HepG2 (cell line): ENCODE measurements around the gene KCNK10. TPM values are rescaled to one million over a fixed set of nuclear protein-coding genes. Genes with fewer than 3 reads are reported as not detected.

Experiments used
- ATAC-seq: fragments of 200-7000 bp; cut with Tn5 transposase; 3 replicates; pipeline ENCODE4 v1.9.1; 2020; ENCODE audit warnings: mild to moderate bottlenecking, moderate library complexity
- BruUV-seq: library from RNA; stranded (reverse); fragments of 400-500 nt; replicated peaks from 2 replicates; lab custom pipeline; 2021; lab: Mats Ljungman, UMichigan
- CTCF ChIA-PET: fragments of 300-600 bp; formaldehyde crosslinking; extraction: SDS; loops from one replicate; lab custom pipeline; 2021; ENCODE audit warnings: low total read pairs, inconsistent platforms, low intra/inter-chr PET ratio; lab: Yijun Ruan, JAX
- POLR2A ChIA-PET: fragments of 350-600 bp; sonication (Branson Sonifier 250); formaldehyde crosslinking; loops from one replicate; lab custom pipeline; 2020; ENCODE audit warnings: antibody characterized with exemption, inconsistent platforms; lab: Yijun Ruan, JAX
- DNase-seq: peaks from one replicate; pipeline ENCODE4 v3.0.0-alpha.2; 2015; ENCODE audit warnings: low spot score
- FAIRE-seq: peaks from 3 replicates; lab custom pipeline; 2011; peaks lifted over from hg19 to GRCh38; lab: Jason Lieb, UNC
- H2AFZ ChIP-seq: one replicate; pipeline ENCODE4 v1.6.1; 2011; ENCODE audit warnings: low read length, inconsistent platforms
- H3K27ac ChIP-seq: fragments of 300-600 bp; 3 replicates; pipeline ENCODE4 v1.8.0; 2011; ENCODE audit warnings: mixed run types, mild to moderate bottlenecking, mixed read lengths, low read length, inconsistent platforms; ENCODE audit not compliant: insufficient read depth; ENCODE audit errors: extremely low read length
- H3K27me3 ChIP-seq, 2 experiments: fragments of 200-600 bp in 1 of 2; 2 replicates in 1 of 2; 3 replicates in 1 of 2; pipeline versions ENCODE4 v1.6.0 to v1.8.0; 2011; ENCODE audit warnings: low read length in 2 of 2, mild to moderate bottlenecking in 2 of 2, moderate library complexity in 2 of 2, inconsistent platforms in 1 of 2; ENCODE audit not compliant: insufficient read depth in 2 of 2, control insufficient read depth in 1 of 2
- H3K36me3 ChIP-seq, 2 experiments: fragments of 200-600 bp in 1 of 2; replicated peaks in 1 of 2; 2 replicates in 1 of 2; 3 replicates in 1 of 2; pipeline versions ENCODE4 v1.5.1 to v1.8.0; 2011; ENCODE audit warnings: low read length in 2 of 2, inconsistent platforms in 1 of 2; ENCODE audit not compliant: insufficient read depth in 2 of 2, control insufficient read depth in 1 of 2
- H3K4me1 ChIP-seq: 2 replicates; pipeline ENCODE4 v1.5.1; 2012; ENCODE audit warnings: low read length, inconsistent platforms; ENCODE audit not compliant: insufficient read depth
- H3K4me2 ChIP-seq: 2 replicates; pipeline ENCODE4 v1.6.0; 2011; ENCODE audit warnings: low read depth, low read length, inconsistent platforms
- H3K4me3 ChIP-seq, 3 experiments: fragments of 200-600 bp in 1 of 3; sonication (generic), shearing (Covaris generic) in 1 of 3; replicated peaks in 1 of 3; 2 replicates each; pipeline ENCODE4 v1.5.1; 2011 to 2016; ENCODE audit warnings: low read length in 3 of 3, inconsistent platforms in 2 of 3, low read depth in 2 of 3, mild to moderate bottlenecking in 2 of 3, control low read depth in 1 of 3, mixed read lengths in 1 of 3; ENCODE audit not compliant: insufficient read depth in 1 of 3
- H3K79me2 ChIP-seq: one replicate; pipeline ENCODE4 v1.6.1; 2011; ENCODE audit warnings: low read length, inconsistent platforms; ENCODE audit not compliant: insufficient read depth
- H3K9ac ChIP-seq: 2 replicates; pipeline ENCODE4 v1.6.0; 2011; ENCODE audit warnings: mild to moderate bottlenecking, low read depth, low read length, inconsistent platforms; ENCODE audit not compliant: insufficient read depth
- H3K9me3 ChIP-seq: 2 replicates; pipeline ENCODE4 v1.5.1; 2012; ENCODE audit warnings: mild to moderate bottlenecking, low read length
- H4K20me1 ChIP-seq: 2 replicates; pipeline ENCODE4 v1.6.0; 2011; ENCODE audit warnings: inconsistent platforms, mild to moderate bottlenecking, low read length, moderate library complexity; ENCODE audit not compliant: insufficient read depth
- FOSL1 ChIP-seq: sonication (generic); formaldehyde crosslinking; IDR thresholded peaks from 2 replicates; pipeline ENCODE4 v1.9.0; 2021; ENCODE audit warnings: missing genetic modification reagents, borderline replicate concordance
- HMG20A ChIP-seq: IDR thresholded peaks from 2 replicates; pipeline ENCODE4 v1.6.1; 2016; ENCODE audit warnings: borderline replicate concordance
- WGBS: methylation state at CpG from one replicate; pipeline ENCODE4 v1.1.6; 2017; ENCODE audit warnings: low lambda C conversion rate; 5-methylcytosine and 5-hydroxymethylcytosine counted together
- in situ Hi-C: cut with HindIII; loops from 2 replicates; pipeline ENCODE4 v1.10.0; 2017; ENCODE audit warnings: low pct_unique_long_range_greater_than_20kb; ENCODE audit not compliant: extremely low pct_ligation_motif_present
- intact Hi-C: fragments of 100-400 bp; cut with micrococcal nuclease; formaldehyde crosslinking; loops from one replicate; pipeline ENCODE4 v1.10.0; 2022; ENCODE audit not compliant: unreplicated experiment
- polyA plus RNA-seq, 8 experiments: library from polyadenylated mRNA; depleted of rRNA in 3 of 8; stranded (reverse) in 7 of 8; unstranded in 1 of 8; fragments of >200 nt; fragmentation: Illumina TruSeq in 4 of 8; extraction: Trizol in 4 of 8; gene quantifications; 2 replicates each; pipeline versions ENCODE4 v1.2.1 to v1.2.3, GENCODE V29; 2011 to 2016; ENCODE audit warnings: low read depth in 4 of 8, missing spikeins in 1 of 8, mixed read lengths in 1 of 8; ENCODE audit not compliant: insufficient read depth in 1 of 8
- total RNA-seq, 5 experiments: library from RNA; depleted of rRNA; stranded (reverse); fragments of >200 nt; fragmentation: Illumina TruSeq; extraction: Trizol; gene quantifications; 2 replicates each; pipeline ENCODE4 v1.2.3, GENCODE V29; 2016; ENCODE audit warnings: low read depth in 1 of 5
- TF ChIP-seq, protein P1 (sequence below): sonication (generic); formaldehyde crosslinking; IDR thresholded peaks from 2 replicates; pipeline ENCODE4 v1.4.0; 2020; ENCODE audit warnings: mild to moderate bottlenecking, missing genetic modification reagents
- TF ChIP-seq, protein P2 (sequence below): sonication (generic); formaldehyde crosslinking; IDR thresholded peaks from 2 replicates; pipeline ENCODE4 v1.4.0; 2020; ENCODE audit warnings: missing genetic modification reagents, mild to moderate bottlenecking, borderline replicate concordance
- TF ChIP-seq, protein P3 (sequence below): sonication (generic); formaldehyde crosslinking; IDR thresholded peaks from 2 replicates; pipeline ENCODE4 v1.8.0; 2022; ENCODE audit warnings: mild to moderate bottlenecking, missing genetic modification reagents, moderate library complexity

KCNK10 gene
- total and polyA plus RNA-seq, 2 of the 13 experiments (the other 11 are each of a cell fraction or from before 2014, with no cell fraction given): not detected

DNA sequence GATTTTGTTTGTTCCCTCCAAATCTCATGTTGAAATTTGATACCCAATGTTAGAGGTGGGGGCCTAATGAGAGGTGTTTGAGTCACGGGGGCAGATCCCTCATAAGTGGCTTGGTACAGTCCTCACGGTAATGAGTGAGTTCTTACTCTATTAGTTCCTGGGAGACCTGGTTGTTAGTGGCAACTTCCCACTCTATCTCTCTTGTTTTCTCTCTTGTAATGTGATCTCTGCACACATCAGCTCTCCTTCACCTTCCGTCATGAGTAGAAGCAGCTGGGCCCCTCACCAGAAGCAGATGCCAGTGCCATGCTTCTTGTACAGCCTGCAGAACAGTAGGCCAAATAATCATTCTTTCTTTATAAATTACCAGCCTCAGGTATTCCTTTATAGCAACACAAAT is 29.6 kb upstream of the KCNK10 start (continued):
- TF ChIP-seq, protein P1, sequence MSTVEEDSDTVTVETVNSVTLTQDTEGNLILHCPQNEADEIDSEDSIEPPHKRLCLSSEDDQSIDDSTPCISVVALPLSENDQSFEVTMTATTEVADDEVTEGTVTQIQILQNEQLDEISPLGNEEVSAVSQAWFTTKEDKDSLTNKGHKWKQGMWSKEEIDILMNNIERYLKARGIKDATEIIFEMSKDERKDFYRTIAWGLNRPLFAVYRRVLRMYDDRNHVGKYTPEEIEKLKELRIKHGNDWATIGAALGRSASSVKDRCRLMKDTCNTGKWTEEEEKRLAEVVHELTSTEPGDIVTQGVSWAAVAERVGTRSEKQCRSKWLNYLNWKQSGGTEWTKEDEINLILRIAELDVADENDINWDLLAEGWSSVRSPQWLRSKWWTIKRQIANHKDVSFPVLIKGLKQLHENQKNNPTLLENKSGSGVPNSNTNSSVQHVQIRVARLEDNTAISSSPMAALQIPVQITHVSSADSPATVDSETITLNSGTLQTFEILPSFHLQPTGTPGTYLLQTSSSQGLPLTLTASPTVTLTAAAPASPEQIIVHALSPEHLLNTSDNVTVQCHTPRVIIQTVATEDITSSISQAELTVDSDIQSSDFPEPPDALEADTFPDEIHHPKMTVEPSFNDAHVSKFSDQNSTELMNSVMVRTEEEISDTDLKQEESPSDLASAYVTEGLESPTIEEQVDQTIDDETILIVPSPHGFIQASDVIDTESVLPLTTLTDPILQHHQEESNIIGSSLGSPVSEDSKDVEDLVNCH (CRISPR knock-in tag): no peak
- TF ChIP-seq, protein P2, sequence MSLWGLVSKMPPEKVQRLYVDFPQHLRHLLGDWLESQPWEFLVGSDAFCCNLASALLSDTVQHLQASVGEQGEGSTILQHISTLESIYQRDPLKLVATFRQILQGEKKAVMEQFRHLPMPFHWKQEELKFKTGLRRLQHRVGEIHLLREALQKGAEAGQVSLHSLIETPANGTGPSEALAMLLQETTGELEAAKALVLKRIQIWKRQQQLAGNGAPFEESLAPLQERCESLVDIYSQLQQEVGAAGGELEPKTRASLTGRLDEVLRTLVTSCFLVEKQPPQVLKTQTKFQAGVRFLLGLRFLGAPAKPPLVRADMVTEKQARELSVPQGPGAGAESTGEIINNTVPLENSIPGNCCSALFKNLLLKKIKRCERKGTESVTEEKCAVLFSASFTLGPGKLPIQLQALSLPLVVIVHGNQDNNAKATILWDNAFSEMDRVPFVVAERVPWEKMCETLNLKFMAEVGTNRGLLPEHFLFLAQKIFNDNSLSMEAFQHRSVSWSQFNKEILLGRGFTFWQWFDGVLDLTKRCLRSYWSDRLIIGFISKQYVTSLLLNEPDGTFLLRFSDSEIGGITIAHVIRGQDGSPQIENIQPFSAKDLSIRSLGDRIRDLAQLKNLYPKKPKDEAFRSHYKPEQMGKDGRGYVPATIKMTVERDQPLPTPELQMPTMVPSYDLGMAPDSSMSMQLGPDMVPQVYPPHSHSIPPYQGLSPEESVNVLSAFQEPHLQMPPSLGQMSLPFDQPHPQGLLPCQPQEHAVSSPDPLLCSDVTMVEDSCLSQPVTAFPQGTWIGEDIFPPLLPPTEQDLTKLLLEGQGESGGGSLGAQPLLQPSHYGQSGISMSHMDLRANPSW (CRISPR knock-in tag): no peak
- TF ChIP-seq HMG20A: no peak
- no peak for TF ChIP-seq FOSL1 (CRISPR knock-in tag)

DNA sequence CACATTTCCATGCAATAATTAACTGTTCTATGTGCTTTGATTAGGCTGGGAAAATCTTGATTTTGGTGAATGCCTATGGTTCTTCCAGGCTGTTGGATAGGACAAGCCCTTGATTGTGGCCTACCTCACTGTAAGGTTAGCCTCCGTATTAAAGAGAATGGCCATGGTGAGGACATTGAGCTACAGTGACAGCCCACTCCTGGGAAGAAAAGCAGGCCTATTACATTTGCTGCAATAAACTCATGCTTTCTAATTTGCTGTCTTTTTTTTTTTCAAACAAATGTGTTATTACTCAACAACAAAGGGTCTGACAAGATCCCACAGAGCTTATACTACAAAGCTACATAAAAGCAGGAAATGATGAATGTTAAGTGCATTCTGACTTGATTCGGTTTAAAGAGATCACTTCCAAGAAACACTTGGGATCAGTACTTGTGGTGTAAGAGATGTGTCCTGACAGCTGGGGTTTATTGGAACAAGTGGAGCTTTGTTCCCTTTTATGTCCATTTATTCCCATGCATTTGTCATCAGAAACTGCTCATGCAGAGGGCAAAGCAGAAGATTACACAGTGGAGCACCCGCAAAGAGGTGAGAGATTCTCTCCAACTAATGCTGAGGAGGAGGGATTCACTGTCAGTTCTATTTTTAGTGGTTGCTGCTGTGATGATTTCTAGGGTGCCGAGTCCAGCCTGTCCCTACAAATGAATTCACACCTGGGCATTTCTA is 29.1 kb upstream of the KCNK10 start:
- H3K9me3 ChIP-seq: no peaks in the 10 kb centered on the region
- no peaks in the 10 kb centered on the region for H3K79me2 ChIP-seq
- peaks cover 9% of the 10 kb centered on the region for H3K4me1 ChIP-seq
- ChIA-PET CTCF (no interaction called here), POLR2A (no interaction called here)
- H3K36me3 ChIP-seq: no peaks in the 10 kb centered on the region
- no TSS peak for BruUV-seq
- no peak for FAIRE-seq
- no peak overlapping the region for H2AFZ ChIP-seq
- WGBS: 41% methylated on average over 4 of the region's 4 CpGs
- H3K27me3 ChIP-seq: no peaks in the 10 kb centered on the region
- H4K20me1 ChIP-seq: no peaks in the 10 kb centered on the region
- no peak for DNase-seq
- H3K4me3 ChIP-seq: no peak overlapping the region
- H3K27ac ChIP-seq: no peak overlapping the region
- TF ChIP-seq, protein P3, sequence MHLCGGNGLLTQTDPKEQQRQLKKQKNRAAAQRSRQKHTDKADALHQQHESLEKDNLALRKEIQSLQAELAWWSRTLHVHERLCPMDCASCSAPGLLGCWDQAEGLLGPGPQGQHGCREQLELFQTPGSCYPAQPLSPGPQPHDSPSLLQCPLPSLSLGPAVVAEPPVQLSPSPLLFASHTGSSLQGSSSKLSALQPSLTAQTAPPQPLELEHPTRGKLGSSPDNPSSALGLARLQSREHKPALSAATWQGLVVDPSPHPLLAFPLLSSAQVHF (CRISPR knock-in tag): no peak
- ATAC-seq: no peak
- intact Hi-C loops (no loop called here), in situ Hi-C loops (no loop called here)
- no peak overlapping the region for H3K9ac ChIP-seq
- no peak overlapping the region for H3K4me2 ChIP-seq
